Putamen (tissue), 1 donor: ENCODE measurements around the gene ZDHHC12.
A peak's percentile ranks its signal among the peaks of the same experiment; 100 is the strongest.

ENCODE experiments used
- DNase-seq: peaks from one replicate; pipeline ENCODE4 v3.0.0-alpha.2; 2016; ENCODE audit warnings: low spot score

Gene ZDHHC12

GRCh38 chr9:128723866-128724743 lies at the start of gene ZDHHC12:
TSS of gene ZDHHC12 (minus strand) at chr9:128724127. CDS start at chr9:128724093, 34 bp downstream.
- peak; percentile 91 for DNase-seq

GRCh38 chr9:128773049-128773448 lies 49.1 kb upstream of the ZDHHC12 start:
- no peak for DNase-seq

GRCh38 chr9:128771745-128772519 lies 48.0 kb upstream of the ZDHHC12 start, which contains the start of gene ZER1:
TSS of gene ZER1 (minus strand) at chr9:128771927. CDS start at chr9:128755565, 16,362 bp downstream.
- DNase-seq = peak; percentile 92

GRCh38 chr9:128771094-128771721 lies 47.3 kb upstream of the ZDHHC12 start:
- DNase-seq = peak; percentile 17

GRCh38 chr9:128770286-128771030 lies 46.5 kb upstream of the ZDHHC12 start:
- no peak for DNase-seq

GRCh38 chr9:128768606-128769005 lies 44.7 kb upstream of the ZDHHC12 start:
- no peak for DNase-seq

- no peak for DNase-seq
Observed at GRCh38 chr9:128765499-128765898, 41.6 kb upstream of the ZDHHC12 start.

GRCh38 chr9:128764361-128764760 lies 40.4 kb upstream of the ZDHHC12 start:
- DNase-seq = no peak

GRCh38 chr9:128762671-128763449 lies 38.9 kb upstream of the ZDHHC12 start:
- no peak for DNase-seq

GRCh38 chr9:128757602-128758001 lies 33.7 kb upstream of the ZDHHC12 start:
- no peak for DNase-seq

GRCh38 chr9:128753627-128754026 lies 29.7 kb upstream of the ZDHHC12 start:
- no peak for DNase-seq

- no peak for DNase-seq
Observed at GRCh38 chr9:128750926-128751595, 27.1 kb upstream of the ZDHHC12 start.

- DNase-seq = no peak
Observed at GRCh38 chr9:128747241-128747640, 23.3 kb upstream of the ZDHHC12 start.

- no peak for DNase-seq
Observed at GRCh38 chr9:128743421-128743820, 19.5 kb upstream of the ZDHHC12 start.

GRCh38 chr9:128742401-128742800 lies 18.5 kb upstream of the ZDHHC12 start:
- DNase-seq = no peak

- DNase-seq = no peak
Observed at GRCh38 chr9:128735373-128735772, 11.4 kb upstream of the ZDHHC12 start.

GRCh38 chr9:128733256-128733655 lies 9.3 kb upstream of the ZDHHC12 start:
- DNase-seq = peak; percentile 45

- no peak for DNase-seq
Observed at GRCh38 chr9:128732576-128732975, 8.6 kb upstream of the ZDHHC12 start.

- DNase-seq = no peak
Observed at GRCh38 chr9:128731691-128732090, 7.8 kb upstream of the ZDHHC12 start.

- DNase-seq = no peak
Observed at GRCh38 chr9:128731093-128731492, 7.2 kb upstream of the ZDHHC12 start.
